ENCODE data around the gene SERTAD2. TPM values are rescaled to one million over a fixed set of nuclear protein-coding genes. Genes with fewer than 3 reads are reported as not detected.
A peak's percentile ranks its signal among the peaks of the same experiment; 100 is the strongest.

The SERTAD2 gene
- total RNA-seq, 1 donor from 2014 or later = 42.2 TPM

- no peak overlapping the region for H3K4me3 ChIP-seq (ENCODE audit: insufficient read depth, low read depth, low read length)
- no peak overlapping the region for H2AFZ ChIP-seq (ENCODE audit: low read depth, low read length)
- H3K27me3 ChIP-seq (ENCODE audit: insufficient read depth, low read length) = no peaks in the 10 kb centered on the region
- Mint-ChIP-seq H3K27me3 (ENCODE audit: low read depth, unreplicated experiment) (no peaks in the 10 kb centered on the region), H3K27ac (ENCODE audit: unreplicated experiment) (no peak overlapping the region), H3K36me3 (ENCODE audit: low read depth, unreplicated experiment) (no peaks in the 10 kb centered on the region), H3K4me1 (ENCODE audit: low read depth, unreplicated experiment) (peaks cover 11% of the 10 kb centered on the region), H3K4me3 (ENCODE audit: unreplicated experiment) (no peak overlapping the region), H3K9me3 (ENCODE audit: unreplicated experiment) (no peaks in the 10 kb centered on the region)
- no peaks in the 10 kb centered on the region for H3K36me3 ChIP-seq (ENCODE audit: insufficient read depth, low read length)
- FAIRE-seq (no peak), DNase-seq (ENCODE audit: low read depth) (no peak)
- TF ChIP-seq CTCF (IDR thresholded peaks at IDR 0.05; ENCODE audit: insufficient read depth, low read depth, low read length) = no peak
- TF ChIP-seq EZH2 (IDR thresholded peaks at IDR 0.05; ENCODE audit: insufficient read depth, low read length) = no peak
- H3K4me1 ChIP-seq (ENCODE audit: insufficient read depth, low read length) = no peaks in the 10 kb centered on the region
- no peak overlapping the region for H3K9ac ChIP-seq (ENCODE audit: low read length)
- no peaks in the 10 kb centered on the region for H3K9me3 ChIP-seq (ENCODE audit: insufficient read depth, low read depth, low read length)
- no peaks in the 10 kb centered on the region for H3K79me2 ChIP-seq (ENCODE audit: insufficient read depth, low read length)
- no peak overlapping the region for H3K27ac ChIP-seq (ENCODE audit: low read depth, low read length)
- H4K20me1 ChIP-seq (ENCODE audit: insufficient read depth, low read length) = no peaks in the 10 kb centered on the region
- no peak overlapping the region for H3K4me2 ChIP-seq (ENCODE audit: low read length)
Observed at GRCh38 chr2:64681479-64681967, 27.8 kb upstream of the SERTAD2 start.

- H3K4me2 ChIP-seq (ENCODE audit: low read length) = no peak overlapping the region
- H3K9me3 ChIP-seq (ENCODE audit: insufficient read depth, low read depth, low read length) = no peaks in the 10 kb centered on the region
- H3K9ac ChIP-seq (ENCODE audit: low read length) = no peak overlapping the region
- no peak overlapping the region for H3K4me3 Mint-ChIP-seq (ENCODE audit: unreplicated experiment)
- no peaks in the 10 kb centered on the region for H3K4me1 ChIP-seq (ENCODE audit: insufficient read depth, low read length)
- no peaks in the 10 kb centered on the region for H3K79me2 ChIP-seq (ENCODE audit: insufficient read depth, low read length)
- no peak overlapping the region for H3K27ac ChIP-seq (ENCODE audit: low read depth, low read length)
- H3K27me3 Mint-ChIP-seq (ENCODE audit: low read depth, unreplicated experiment) = no peaks in the 10 kb centered on the region
- no peaks in the 10 kb centered on the region for H3K27me3 ChIP-seq (ENCODE audit: insufficient read depth, low read length)
- H4K20me1 ChIP-seq (ENCODE audit: insufficient read depth, low read length) = no peaks in the 10 kb centered on the region
- no peaks in the 10 kb centered on the region for H3K36me3 ChIP-seq (ENCODE audit: insufficient read depth, low read length)
- DNase-seq (ENCODE audit: low read depth) = no peak
- H3K36me3 Mint-ChIP-seq (ENCODE audit: low read depth, unreplicated experiment) = no peaks in the 10 kb centered on the region
- FAIRE-seq = peak; percentile 5
- no peak overlapping the region for H3K27ac Mint-ChIP-seq (ENCODE audit: unreplicated experiment)
- no peaks in the 10 kb centered on the region for H3K9me3 Mint-ChIP-seq (ENCODE audit: unreplicated experiment)
- no peak overlapping the region for H2AFZ ChIP-seq (ENCODE audit: low read depth, low read length)
- no peak overlapping the region for H3K4me3 ChIP-seq (ENCODE audit: insufficient read depth, low read depth, low read length)
- TF ChIP-seq CTCF (IDR thresholded peaks at IDR 0.05; ENCODE audit: insufficient read depth, low read depth, low read length) = no peak
- no peak for TF ChIP-seq EZH2 (IDR thresholded peaks at IDR 0.05; ENCODE audit: insufficient read depth, low read length)
- H3K4me1 Mint-ChIP-seq (ENCODE audit: low read depth, unreplicated experiment) = peaks cover 19% of the 10 kb centered on the region
Observed at GRCh38 chr2:64679673-64680425, 26.1 kb upstream of the SERTAD2 start.

Data from astrocyte (in vitro differentiated cells and primary cell).